Esophagus mucosa (tissue), 1 donor: Measurements from ENCODE around the gene AKAP9. TPM values are rescaled to one million over a fixed set of nuclear protein-coding genes. Genes with fewer than 3 reads are reported as not detected.
A peak's percentile ranks its signal among the peaks of the same experiment; 100 is the strongest.
"Not testable (repeated sequence)": the region's sequence is repeated elsewhere in the genome, so short reads cannot be mapped to it uniquely, and the experiment has no call there.

Experiments used
- ATAC-seq: fragments of 200-7000 bp; cut with Tn5 transposase; one replicate; pipeline ENCODE4 v1.9.1; 2020
- total RNA-seq: library from RNA; stranded (reverse); gene quantifications from one replicate; pipeline ENCODE4 v1.2.4, GENCODE V29; 2023
- donor health status: DM: yes; HTN: yes; CAD: no.

AKAP9 gene
- total RNA-seq, 1 donor from 2014 or later, result 42.3 TPM

DNA sequence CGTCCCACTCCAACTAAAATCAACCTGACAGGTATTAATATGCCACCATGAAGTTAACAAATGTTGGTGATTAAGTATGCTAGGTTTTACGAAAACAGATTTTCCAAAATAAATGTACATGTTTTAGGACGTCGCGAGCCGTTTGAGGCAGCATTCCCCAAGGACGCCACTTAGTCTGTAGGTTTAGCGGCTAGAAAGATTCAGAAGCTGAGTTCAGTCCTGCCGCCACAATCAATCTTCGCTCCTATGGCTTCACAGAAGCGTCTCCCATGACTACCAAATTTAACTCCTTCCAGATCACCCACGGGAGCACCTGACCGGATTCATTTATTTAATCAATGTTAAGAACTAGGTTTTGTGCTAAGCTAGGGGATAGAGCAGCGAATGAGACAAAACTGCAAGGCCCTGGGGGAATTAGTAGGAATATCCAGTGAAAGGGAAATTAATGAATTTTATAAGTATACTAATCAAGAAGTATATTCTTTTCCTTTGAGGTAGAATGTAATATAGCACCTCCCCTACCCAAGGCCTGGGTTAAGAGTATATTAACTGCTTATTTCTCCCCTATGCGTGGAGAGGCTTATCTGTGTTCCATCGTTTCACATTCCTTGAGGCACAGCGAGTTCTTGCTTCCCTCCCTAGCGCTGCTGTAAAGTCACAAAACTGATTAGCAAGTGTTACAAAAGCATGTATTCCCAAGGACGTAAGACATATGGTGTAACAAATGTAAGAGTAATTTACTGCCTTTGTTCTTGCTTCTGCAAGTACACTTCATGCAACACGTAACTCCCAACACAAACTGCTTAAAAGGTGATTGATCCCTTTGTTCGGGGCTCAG is 194.6 kb downstream of the AKAP9 start:
- peak; percentile 1 for ATAC-seq

DNA sequence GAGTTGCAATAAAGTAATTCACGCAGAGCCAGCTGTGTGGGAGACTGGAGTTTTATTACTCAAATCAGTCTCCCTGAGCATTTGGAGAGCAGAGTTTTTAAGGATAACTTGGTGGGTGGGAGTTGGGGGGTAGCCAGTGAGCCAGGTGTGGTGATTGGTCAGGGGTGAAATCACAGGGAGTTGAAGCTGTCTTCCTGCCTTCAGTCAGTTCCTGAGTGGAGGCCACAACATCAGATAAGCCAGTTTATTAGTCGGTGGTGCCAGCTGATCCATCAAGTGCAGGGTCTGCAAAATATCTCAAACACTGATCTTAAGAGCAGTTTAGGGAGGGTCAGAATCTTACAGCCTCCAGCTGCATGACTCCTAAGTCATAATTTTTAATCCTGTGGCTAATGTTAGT is 196.9 kb downstream of the AKAP9 start:
- ATAC-seq, result no peak

DNA sequence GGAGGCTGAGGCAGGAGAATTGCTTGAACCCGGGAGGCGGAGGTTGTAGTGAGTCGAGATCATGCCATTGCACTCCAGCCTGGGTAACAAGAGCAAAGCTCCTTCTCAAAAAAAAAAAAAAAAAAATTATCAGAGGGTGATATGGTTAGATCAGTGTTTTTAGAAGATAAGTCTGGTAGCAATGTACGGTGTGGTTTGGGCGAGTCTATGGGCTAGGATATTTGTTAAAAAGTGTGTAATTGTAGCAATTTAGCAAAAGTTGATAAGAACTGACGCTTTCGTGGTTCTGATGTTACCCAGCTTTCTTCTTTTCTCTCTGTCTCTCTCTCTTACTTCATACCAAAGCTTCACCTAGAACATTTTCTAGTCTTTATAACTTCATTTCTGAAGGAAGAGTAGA is 200.5 kb downstream of the AKAP9 start:
- ATAC-seq, result no peak

DNA sequence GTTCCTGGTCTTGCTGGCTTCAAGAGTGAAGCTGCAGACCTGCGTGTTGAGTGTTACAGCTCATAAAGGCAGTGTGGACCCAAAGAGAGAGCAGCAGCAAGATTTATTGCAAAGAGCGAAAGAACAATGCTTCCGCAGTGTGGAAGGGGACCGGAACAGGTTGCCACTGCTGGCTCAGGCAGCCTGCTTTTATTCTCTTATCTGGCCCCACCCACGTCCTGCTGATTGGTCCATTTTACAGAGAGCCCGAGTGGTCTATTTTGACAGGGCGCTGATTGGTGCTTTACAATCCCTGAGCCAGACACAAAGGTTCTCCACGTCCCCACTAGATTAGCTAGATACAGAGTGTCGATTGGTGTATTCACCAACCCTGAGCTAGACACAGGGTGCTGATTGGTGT is 202.1 kb downstream of the AKAP9 start:
- not testable (repeated sequence) for ATAC-seq

DNA sequence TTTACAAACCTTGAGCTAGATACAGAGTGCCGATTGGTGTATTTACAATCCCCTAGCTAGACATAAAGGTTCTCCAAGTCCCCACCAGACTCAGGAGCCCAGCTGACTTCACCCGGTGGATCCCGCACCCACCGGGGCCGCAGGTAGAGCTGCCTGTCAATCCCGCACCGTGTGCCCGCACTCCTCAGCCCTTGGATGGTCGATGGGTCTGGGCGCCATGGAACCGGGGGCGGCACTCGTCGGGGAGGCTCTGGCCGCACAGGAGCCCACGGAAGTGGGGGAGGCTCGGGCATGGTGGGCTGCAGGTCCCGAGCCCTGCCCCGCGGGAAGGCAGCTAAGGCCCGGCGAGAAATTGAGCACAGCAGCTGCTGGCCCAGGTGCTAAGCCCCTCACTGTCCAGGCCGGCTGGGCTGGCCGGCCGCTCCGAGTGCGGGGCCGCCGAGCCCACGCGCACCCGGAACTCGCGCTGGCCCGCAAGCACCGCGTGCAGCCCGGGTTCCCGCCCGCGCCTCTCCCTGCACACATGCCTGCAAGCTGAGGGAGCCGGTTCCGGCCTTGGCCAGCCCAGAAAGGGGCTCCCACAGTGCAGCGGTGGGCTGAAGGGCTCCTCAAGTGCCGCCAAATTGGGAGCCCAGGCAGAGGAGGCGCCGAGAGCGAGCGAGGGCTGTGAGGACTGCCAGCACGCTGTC is 202.7 kb downstream of the AKAP9 start:
- ATAC-seq, result not testable (repeated sequence)

DNA sequence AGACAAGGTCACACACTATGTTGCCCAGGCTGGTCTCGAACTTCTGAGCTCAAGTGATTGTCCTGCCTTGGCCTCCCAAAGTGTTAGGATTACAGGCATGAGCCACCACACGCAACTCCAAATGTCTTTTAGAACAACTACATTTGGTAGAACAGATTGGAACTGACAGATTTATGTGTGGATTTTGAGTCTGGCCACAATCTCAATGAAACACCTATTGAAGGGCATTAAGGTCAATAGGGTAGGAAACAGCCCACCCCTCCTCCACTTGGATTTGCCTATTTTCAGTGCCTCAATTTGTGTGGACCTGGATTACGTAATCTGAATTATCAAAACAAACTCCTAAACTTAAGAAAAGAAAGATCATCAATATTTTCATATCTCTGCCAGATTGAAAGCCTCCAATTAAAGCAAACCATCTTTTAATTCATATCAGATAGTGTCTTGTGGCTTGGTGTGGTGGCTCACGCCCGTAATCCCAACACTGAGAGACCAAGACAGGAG is 209.1 kb downstream of the AKAP9 start:
- ATAC-seq, result no peak

GRCh38 chr7:92150450-92151017 is 209.9 kb downstream of the AKAP9 start:
- no peak for ATAC-seq

GRCh38 chr7:92155108-92155739 is 214.6 kb downstream of the AKAP9 start:
- ATAC-seq, result no peak

- no peak for ATAC-seq
Observed at GRCh38 chr7:92156990-92157389, 216.3 kb downstream of the AKAP9 start.

- ATAC-seq, result no peak
Observed at GRCh38 chr7:92158660-92159575, 218.3 kb downstream of the AKAP9 start.

Other genes with a start within 250 kb of the AKAP9 start
- 5.9 TPM for gene MTERF1, start 60.2 kb upstream of the AKAP9 start, total RNA-seq
- 134 TPM for gene CYP51A1, start 193.6 kb downstream of the AKAP9 start, total RNA-seq
- not detected for gene LRRD1, start 238.3 kb downstream of the AKAP9 start, total RNA-seq